ENCODE results near the gene NME5. TPM values are rescaled to one million over a fixed set of nuclear protein-coding genes. Genes with fewer than 3 reads are reported as not detected.
A peak's percentile ranks its signal among the peaks of the same experiment; 100 is the strongest.

Gene NME5
- total and polyA plus RNA-seq, 2 of the 8 experiments (the other 6 are each of a cell fraction or from before 2014, with no cell fraction given) = 0.48 to 0.89 TPM

- Histone ChIP-seq H3K4ac (replicated peaks; ENCODE audit: insufficient read length, low read depth, low read length) (no peak overlapping the region), H2AFZ (ENCODE audit: low read length) (no peak overlapping the region), H2BK120ac (replicated peaks; ENCODE audit: low read depth, low read length) (no peak overlapping the region), H3K27ac (ENCODE audit: low read depth, low read length) (no peak overlapping the region), H2BK5ac (ENCODE audit: low read depth, low read length) (no peak overlapping the region), H3K79me2 (ENCODE audit: control insufficient read depth in 1 of 2, insufficient read depth in 2 of 2, low read length in 2 of 2) (no peaks in the 10 kb centered on the region), H2BK12ac (ENCODE audit: low read depth, low read length) (no peak overlapping the region), H3K27me3 (replicated peaks in 1 of 4; ENCODE audit: control insufficient read depth in 3 of 4, extremely low read depth in 1 of 4, insufficient read depth in 3 of 4, low read length in 3 of 4) (no peaks in the 10 kb centered on the region), H3K56ac (replicated peaks; ENCODE audit: insufficient read length, low read depth, low read length) (no peak overlapping the region), H3K18ac (ENCODE audit: extremely low read depth, low read length) (no peak overlapping the region), H3K4me3 (ENCODE audit: extremely low read depth in 1 of 4, insufficient read depth in 2 of 4, low read depth in 3 of 4, low read length in 4 of 4) (no peak overlapping the region), H4K5ac (ENCODE audit: insufficient read length, low read depth, low read length) (no peak overlapping the region), H3K14ac (ENCODE audit: insufficient read length) (no peak overlapping the region), H3K23ac (ENCODE audit: insufficient read length) (no peak overlapping the region), H3K9ac (replicated peaks in 1 of 4; ENCODE audit: extremely low read depth in 1 of 4, low read depth in 3 of 4, low read length in 3 of 4) (no peak overlapping the region), H3K4me2 (ENCODE audit: insufficient read depth in 1 of 2, low read depth in 2 of 2, low read length in 2 of 2) (peak overlapping the region in 1 of 2 experiments; percentile 5; a peak in 1 of 4 replicates), H3K23me2 (ENCODE audit: low read depth, low read length) (no peaks in the 10 kb centered on the region), H4K8ac (ENCODE audit: extremely low read depth, insufficient read depth, low read length) (no peak overlapping the region), H3K4me1 (replicated peaks in 1 of 4; ENCODE audit: control insufficient read depth in 3 of 4, insufficient read depth in 4 of 4, low read length in 3 of 4) (peaks cover 0 to 9% (median 5%) of the 10 kb centered on the region in 4 experiments; a peak in 5 of 7 replicates), H4K91ac (replicated peaks; ENCODE audit: insufficient read length, low read length) (no peak overlapping the region), H3K79me1 (ENCODE audit: low read depth, low read length) (no peaks in the 10 kb centered on the region), H2BK15ac (ENCODE audit: low read length) (no peak overlapping the region), H2BK20ac (ENCODE audit: low read length) (no peak overlapping the region), H3K9me3 (ENCODE audit: insufficient read depth in 2 of 2, low read depth in 1 of 2, low read length in 1 of 2) (no peaks in the 10 kb centered on the region), H3K36me3 (ENCODE audit: control insufficient read depth in 2 of 4, insufficient read depth in 4 of 4, low read length in 3 of 4) (no peaks in the 10 kb centered on the region), H2AK5ac (ENCODE audit: low read depth, low read length) (no peak overlapping the region), H4K20me1 (replicated peaks in 1 of 2; ENCODE audit: control insufficient read depth in 1 of 2, insufficient read depth in 2 of 2, low read length in 2 of 2) (no peaks in the 10 kb centered on the region)
- no peak for FAIRE-seq
- POLR2A ChIA-PET (ENCODE audit: partially characterized antibody) = no interaction called here
- CTCF ChIA-PET (ENCODE audit: partially characterized antibody) = interaction anchor here (0.6 to 3.1 kb wide), 13 partner anchors 11 to 861 kb away, joined by 3 to 22 read pairs (median 4); no protein-coding TSS in a partner anchor
- WGBS, 2 experiments (ENCODE audit: extremely low coverage in 1 of 2, insufficient coverage in 1 of 2, insufficient read length in 1 of 2, insufficient replicate concordance in 2 of 2, low coverage in 1 of 2, low lambda C conversion rate in 2 of 2, missing lambda C conversion rate in 1 of 2) = 52% methylated on average over 4 of the region's 4 CpGs; no CpG with 5 or more reads in 1 of the 2 experiments
- no peak for DNase-seq (ENCODE audit: low read depth in 1 of 2, low spot score in 2 of 2)
- TF ChIP-seq CHD2 (IDR thresholded peaks at IDR 0.05; ENCODE audit: low read length) = no peak
- no peak for TF ChIP-seq CBX8 (IDR thresholded peaks at IDR 0.05; ENCODE audit: borderline replicate concordance, low read depth, low read length)
- TF ChIP-seq ZNF274 (IDR thresholded peaks at IDR 0.05; ENCODE audit: borderline replicate concordance, extremely low read depth, low read length) = no peak
- no peak for TF ChIP-seq JUND (IDR thresholded peaks at IDR 0.05; ENCODE audit: low read length)
- no peak for TF ChIP-seq RFX5 (IDR thresholded peaks at IDR 0.05; ENCODE audit: borderline replicate concordance, low read depth, low read length)
- TF ChIP-seq RBBP5 (IDR thresholded peaks at IDR 0.05; ENCODE audit: borderline replicate concordance, low read depth, low read length) = no peak
- no peak for TF ChIP-seq SP4 (IDR thresholded peaks at IDR 0.05; ENCODE audit: low read length)
- TF ChIP-seq E2F6 (IDR thresholded peaks at IDR 0.05) = no peak
- TF ChIP-seq BRCA1 (IDR thresholded peaks at IDR 0.05; ENCODE audit: low read depth, low read length) = no peak
- no peak for TF ChIP-seq TEAD4 (IDR thresholded peaks at IDR 0.05; ENCODE audit: low read depth, low read length)
- TF ChIP-seq FOSL1 (IDR thresholded peaks at IDR 0.05; ENCODE audit: insufficient read depth, low read depth, low read length) = no peak
These were observed 28.8 kb downstream of the NME5 start for GRCh38 chr5:138110266-138110963.

Measured in H1 (cell line).